ENCODE results near the gene GRM7.

Gene GRM7

DNA sequence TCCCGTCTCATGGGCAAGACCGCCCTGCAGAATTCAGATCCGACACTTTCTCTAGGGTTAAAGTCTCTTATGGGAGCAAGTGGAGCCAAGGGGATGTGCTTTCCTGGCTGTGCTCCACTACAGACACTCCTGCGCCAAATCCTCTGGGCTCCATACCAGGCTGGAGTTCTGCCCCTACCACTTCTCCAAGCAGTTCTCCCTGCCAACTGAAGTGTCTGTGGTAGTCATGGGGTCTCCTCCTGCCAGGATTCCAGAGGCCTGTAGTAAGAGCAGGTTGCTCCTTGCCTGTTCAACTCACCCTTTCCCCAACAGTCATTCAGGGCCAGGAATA, 403.2 kb downstream of the GRM7 start:
- no peak for DNase-seq (ENCODE audit: low read depth)
- in situ Hi-C loops (cut with HindIII; ENCODE audit: low sequenced_read_pairs), result no loop called here
- no peak overlapping the region for H3K4me3 ChIP-seq (ENCODE audit: low read depth, low read length)
- TF ChIP-seq, protein P1, sequence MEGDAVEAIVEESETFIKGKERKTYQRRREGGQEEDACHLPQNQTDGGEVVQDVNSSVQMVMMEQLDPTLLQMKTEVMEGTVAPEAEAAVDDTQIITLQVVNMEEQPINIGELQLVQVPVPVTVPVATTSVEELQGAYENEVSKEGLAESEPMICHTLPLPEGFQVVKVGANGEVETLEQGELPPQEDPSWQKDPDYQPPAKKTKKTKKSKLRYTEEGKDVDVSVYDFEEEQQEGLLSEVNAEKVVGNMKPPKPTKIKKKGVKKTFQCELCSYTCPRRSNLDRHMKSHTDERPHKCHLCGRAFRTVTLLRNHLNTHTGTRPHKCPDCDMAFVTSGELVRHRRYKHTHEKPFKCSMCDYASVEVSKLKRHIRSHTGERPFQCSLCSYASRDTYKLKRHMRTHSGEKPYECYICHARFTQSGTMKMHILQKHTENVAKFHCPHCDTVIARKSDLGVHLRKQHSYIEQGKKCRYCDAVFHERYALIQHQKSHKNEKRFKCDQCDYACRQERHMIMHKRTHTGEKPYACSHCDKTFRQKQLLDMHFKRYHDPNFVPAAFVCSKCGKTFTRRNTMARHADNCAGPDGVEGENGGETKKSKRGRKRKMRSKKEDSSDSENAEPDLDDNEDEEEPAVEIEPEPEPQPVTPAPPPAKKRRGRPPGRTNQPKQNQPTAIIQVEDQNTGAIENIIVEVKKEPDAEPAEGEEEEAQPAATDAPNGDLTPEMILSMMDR (IDR thresholded peaks at IDR 0.05; ENCODE audit: low read depth, low read length, missing control alignments), result no peak

DNA sequence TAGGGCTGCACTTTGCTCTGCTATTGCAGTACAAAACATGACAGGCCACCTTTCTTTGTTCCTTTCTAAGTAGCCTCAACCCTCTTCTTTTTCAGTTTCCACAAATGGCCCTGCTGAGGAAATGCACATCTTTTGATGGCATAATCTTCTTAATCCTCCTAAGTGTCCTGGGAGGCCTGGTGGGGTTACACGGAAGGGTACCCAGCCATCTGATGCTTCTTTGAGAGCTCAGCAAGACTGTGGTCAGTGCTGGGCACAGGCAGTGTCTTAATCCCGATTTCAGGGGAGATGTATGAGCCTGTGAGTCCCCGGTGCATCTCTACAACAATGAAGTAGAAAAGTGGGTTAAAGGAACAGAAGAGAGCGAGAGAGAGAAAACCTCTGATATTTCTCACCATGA, 404.8 kb downstream of the GRM7 start:
- in situ Hi-C loops (cut with HindIII; ENCODE audit: low sequenced_read_pairs), result no loop called here
- no peak for DNase-seq (ENCODE audit: low read depth)
- no peak overlapping the region for H3K4me3 ChIP-seq (ENCODE audit: low read depth, low read length)
- TF ChIP-seq, protein P1 (IDR thresholded peaks at IDR 0.05; ENCODE audit: low read depth, low read length, missing control alignments), result no peak

DNA sequence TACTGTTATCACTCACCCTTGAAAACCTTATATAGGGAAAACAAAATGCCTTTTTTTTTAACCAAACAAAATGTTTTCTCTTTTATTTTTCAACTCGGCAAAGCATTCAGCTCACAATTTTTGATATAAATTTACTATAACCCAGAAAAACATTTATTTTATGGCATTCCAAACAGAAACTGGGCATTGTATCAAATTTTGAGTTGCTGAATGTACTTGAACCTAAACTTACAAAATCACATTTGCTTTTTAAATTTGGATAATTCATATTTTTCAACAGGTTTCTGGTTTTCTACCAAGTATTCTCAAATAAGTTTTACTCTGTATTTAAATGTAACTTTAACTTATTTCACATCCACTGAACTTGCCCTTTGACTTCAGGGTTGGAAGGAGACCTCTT, 405.6 kb downstream of the GRM7 start:
- no peak for DNase-seq (ENCODE audit: low read depth)
- TF ChIP-seq, protein P1 (IDR thresholded peaks at IDR 0.05; ENCODE audit: low read depth, low read length, missing control alignments), result no peak
- no peak overlapping the region for H3K4me3 ChIP-seq (ENCODE audit: low read depth, low read length)
- in situ Hi-C loops (cut with HindIII; ENCODE audit: low sequenced_read_pairs), result no loop called here

DNA sequence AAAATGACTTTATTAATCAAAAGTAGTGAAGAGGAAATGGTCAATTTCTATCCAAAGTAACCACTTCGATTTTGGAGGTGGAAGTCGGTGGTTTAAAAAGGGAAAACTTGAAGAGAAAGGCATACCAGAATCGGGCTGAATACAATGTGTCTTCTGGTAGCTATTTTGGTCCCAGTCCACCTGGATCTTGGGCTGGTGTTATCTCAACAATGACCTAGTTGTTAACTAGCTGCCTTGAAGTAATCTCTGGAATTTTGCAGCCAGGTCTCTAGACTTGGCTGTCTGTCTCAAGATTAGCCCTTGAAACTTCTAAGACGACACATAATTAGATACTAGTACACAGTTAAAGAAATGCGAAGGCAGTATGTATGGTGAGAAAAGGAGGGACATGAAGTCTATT, 409.8 kb downstream of the GRM7 start:
- no peak overlapping the region for H3K4me3 ChIP-seq (ENCODE audit: low read depth, low read length)
- in situ Hi-C loops (cut with HindIII; ENCODE audit: low sequenced_read_pairs), result no loop called here
- DNase-seq (ENCODE audit: low read depth), result no peak
- TF ChIP-seq, protein P1 (IDR thresholded peaks at IDR 0.05; ENCODE audit: low read depth, low read length, missing control alignments), result no peak

DNA sequence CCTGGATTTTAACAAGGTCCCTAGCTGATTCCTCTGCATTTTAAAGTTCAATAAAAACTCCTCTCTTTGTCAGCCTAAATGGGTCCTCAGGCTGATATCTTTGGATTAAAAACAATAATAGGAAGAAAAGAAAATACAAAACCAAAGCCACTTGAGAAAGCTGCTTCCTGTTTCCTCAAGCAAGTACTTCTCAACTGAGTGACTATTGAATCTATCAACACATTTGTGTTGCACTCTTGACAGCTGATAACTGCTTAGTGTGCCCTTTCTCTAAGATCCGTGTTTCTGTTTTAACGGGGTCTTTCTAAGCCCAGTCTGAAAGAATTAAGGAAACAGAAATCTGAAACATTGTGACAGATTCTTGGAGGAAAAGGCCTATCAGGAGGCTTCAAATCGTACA, 410.7 kb downstream of the GRM7 start:
- in situ Hi-C loops (cut with HindIII; ENCODE audit: low sequenced_read_pairs), result no loop called here
- DNase-seq (ENCODE audit: low read depth), result no peak
- TF ChIP-seq, protein P1 (IDR thresholded peaks at IDR 0.05; ENCODE audit: low read depth, low read length, missing control alignments), result no peak
- H3K4me3 ChIP-seq (ENCODE audit: low read depth, low read length), result no peak overlapping the region

DNA sequence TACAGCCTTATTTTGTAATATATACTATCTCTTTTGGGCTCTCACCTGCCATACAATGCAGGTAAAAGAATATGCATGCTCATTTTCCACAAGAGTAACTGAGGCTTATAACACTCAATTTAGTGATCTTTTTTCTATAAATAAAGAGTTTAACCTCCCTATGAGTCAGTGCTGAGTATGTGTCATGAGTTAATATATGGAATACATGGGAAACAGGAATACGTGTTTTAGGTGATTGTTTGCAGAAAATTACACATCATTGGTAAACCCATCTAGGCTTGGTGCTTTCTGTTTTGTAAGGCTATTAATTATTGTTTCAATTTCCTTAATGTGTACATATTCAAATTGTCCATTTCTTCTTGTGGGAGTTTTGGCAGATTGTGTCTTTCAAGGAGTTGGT, 411.3 kb downstream of the GRM7 start:
- in situ Hi-C loops (cut with HindIII; ENCODE audit: low sequenced_read_pairs), result no loop called here
- no peak overlapping the region for H3K4me3 ChIP-seq (ENCODE audit: low read depth, low read length)
- no peak for DNase-seq (ENCODE audit: low read depth)
- TF ChIP-seq, protein P1 (IDR thresholded peaks at IDR 0.05; ENCODE audit: low read depth, low read length, missing control alignments), result no peak

DNA sequence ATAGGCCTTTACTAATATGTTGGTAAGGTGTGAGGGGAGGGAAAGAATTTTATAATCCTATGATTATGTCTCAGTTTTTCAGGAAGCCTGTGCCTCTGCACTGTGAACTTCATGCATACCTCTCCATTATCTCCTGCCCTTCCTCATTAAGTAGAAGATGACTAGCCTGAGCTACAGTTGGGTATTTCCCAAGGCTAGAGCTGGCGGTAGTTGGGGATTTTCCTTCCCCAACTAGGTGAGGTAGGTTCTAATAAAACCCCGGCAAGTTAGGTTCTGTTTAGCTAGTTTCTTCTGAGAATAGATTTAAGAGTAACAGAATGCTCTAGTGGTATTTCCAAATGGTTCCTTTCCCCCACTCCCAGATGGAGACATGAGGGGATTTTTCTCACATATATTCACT, 414.5 kb downstream of the GRM7 start:
- no peak overlapping the region for H3K4me3 ChIP-seq (ENCODE audit: low read depth, low read length)
- TF ChIP-seq, protein P1 (IDR thresholded peaks at IDR 0.05; ENCODE audit: low read depth, low read length, missing control alignments), result no peak
- no peak for DNase-seq (ENCODE audit: low read depth)
- in situ Hi-C loops (cut with HindIII; ENCODE audit: low sequenced_read_pairs), result no loop called here
